ENCODE results near the gene KHK. TPM values are rescaled to one million over a fixed set of nuclear protein-coding genes. Genes with fewer than 3 reads are reported as not detected.

Gene KHK
- total and polyA plus RNA-seq, 2 of the 8 experiments (the other 6 are each of a cell fraction or from before 2014, with no cell fraction given): 11.0 to 17.7 TPM

- TF ChIP-seq, protein P1, sequence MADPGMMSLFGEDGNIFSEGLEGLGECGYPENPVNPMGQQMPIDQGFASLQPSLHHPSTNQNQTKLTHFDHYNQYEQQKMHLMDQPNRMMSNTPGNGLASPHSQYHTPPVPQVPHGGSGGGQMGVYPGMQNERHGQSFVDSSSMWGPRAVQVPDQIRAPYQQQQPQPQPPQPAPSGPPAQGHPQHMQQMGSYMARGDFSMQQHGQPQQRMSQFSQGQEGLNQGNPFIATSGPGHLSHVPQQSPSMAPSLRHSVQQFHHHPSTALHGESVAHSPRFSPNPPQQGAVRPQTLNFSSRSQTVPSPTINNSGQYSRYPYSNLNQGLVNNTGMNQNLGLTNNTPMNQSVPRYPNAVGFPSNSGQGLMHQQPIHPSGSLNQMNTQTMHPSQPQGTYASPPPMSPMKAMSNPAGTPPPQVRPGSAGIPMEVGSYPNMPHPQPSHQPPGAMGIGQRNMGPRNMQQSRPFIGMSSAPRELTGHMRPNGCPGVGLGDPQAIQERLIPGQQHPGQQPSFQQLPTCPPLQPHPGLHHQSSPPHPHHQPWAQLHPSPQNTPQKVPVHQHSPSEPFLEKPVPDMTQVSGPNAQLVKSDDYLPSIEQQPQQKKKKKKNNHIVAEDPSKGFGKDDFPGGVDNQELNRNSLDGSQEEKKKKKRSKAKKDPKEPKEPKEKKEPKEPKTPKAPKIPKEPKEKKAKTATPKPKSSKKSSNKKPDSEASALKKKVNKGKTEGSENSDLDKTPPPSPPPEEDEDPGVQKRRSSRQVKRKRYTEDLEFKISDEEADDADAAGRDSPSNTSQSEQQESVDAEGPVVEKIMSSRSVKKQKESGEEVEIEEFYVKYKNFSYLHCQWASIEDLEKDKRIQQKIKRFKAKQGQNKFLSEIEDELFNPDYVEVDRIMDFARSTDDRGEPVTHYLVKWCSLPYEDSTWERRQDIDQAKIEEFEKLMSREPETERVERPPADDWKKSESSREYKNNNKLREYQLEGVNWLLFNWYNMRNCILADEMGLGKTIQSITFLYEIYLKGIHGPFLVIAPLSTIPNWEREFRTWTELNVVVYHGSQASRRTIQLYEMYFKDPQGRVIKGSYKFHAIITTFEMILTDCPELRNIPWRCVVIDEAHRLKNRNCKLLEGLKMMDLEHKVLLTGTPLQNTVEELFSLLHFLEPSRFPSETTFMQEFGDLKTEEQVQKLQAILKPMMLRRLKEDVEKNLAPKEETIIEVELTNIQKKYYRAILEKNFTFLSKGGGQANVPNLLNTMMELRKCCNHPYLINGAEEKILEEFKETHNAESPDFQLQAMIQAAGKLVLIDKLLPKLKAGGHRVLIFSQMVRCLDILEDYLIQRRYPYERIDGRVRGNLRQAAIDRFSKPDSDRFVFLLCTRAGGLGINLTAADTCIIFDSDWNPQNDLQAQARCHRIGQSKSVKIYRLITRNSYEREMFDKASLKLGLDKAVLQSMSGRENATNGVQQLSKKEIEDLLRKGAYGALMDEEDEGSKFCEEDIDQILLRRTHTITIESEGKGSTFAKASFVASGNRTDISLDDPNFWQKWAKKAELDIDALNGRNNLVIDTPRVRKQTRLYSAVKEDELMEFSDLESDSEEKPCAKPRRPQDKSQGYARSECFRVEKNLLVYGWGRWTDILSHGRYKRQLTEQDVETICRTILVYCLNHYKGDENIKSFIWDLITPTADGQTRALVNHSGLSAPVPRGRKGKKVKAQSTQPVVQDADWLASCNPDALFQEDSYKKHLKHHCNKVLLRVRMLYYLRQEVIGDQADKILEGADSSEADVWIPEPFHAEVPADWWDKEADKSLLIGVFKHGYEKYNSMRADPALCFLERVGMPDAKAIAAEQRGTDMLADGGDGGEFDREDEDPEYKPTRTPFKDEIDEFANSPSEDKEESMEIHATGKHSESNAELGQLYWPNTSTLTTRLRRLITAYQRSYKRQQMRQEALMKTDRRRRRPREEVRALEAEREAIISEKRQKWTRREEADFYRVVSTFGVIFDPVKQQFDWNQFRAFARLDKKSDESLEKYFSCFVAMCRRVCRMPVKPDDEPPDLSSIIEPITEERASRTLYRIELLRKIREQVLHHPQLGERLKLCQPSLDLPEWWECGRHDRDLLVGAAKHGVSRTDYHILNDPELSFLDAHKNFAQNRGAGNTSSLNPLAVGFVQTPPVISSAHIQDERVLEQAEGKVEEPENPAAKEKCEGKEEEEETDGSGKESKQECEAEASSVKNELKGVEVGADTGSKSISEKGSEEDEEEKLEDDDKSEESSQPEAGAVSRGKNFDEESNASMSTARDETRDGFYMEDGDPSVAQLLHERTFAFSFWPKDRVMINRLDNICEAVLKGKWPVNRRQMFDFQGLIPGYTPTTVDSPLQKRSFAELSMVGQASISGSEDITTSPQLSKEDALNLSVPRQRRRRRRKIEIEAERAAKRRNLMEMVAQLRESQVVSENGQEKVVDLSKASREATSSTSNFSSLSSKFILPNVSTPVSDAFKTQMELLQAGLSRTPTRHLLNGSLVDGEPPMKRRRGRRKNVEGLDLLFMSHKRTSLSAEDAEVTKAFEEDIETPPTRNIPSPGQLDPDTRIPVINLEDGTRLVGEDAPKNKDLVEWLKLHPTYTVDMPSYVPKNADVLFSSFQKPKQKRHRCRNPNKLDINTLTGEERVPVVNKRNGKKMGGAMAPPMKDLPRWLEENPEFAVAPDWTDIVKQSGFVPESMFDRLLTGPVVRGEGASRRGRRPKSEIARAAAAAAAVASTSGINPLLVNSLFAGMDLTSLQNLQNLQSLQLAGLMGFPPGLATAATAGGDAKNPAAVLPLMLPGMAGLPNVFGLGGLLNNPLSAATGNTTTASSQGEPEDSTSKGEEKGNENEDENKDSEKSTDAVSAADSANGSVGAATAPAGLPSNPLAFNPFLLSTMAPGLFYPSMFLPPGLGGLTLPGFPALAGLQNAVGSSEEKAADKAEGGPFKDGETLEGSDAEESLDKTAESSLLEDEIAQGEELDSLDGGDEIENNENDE (IDR thresholded peaks at IDR 0.05; ENCODE audit: insufficient replicate concordance, low read length): no peak
- peak; percentile 93 for TF ChIP-seq KDM4A (IDR thresholded peaks at IDR 0.05; ENCODE audit: low read depth, low read length, severe bottlenecking)
- TF ChIP-seq KDM5A (IDR thresholded peaks at IDR 0.05; ENCODE audit: low read length): 0 out of 2 replicates have a peak, but pooled peaks have one; percentile 7
- no peak for TF ChIP-seq JUND (IDR thresholded peaks at IDR 0.05; ENCODE audit: low read length)
- TF ChIP-seq NRF1 (IDR thresholded peaks at IDR 0.05; ENCODE audit: low read depth, low read length): peak; percentile 100
- no peak for TF ChIP-seq JUN (IDR thresholded peaks at IDR 0.05; ENCODE audit: low read depth, low read length)
- TF ChIP-seq TAF1 (IDR thresholded peaks at IDR 0.05; ENCODE audit: low read depth, low read length): no peak; the same call in 1 of the 2 replicates
- no peak for TF ChIP-seq CBX5 (IDR thresholded peaks at IDR 0.05; ENCODE audit: low read depth, low read length)
- TF ChIP-seq MAX (IDR thresholded peaks at IDR 0.05): 0 out of 2 replicates have a peak, but pooled peaks have one; percentile 14
- no peak for TF ChIP-seq CEBPB (IDR thresholded peaks at IDR 0.05; ENCODE audit: low read depth, low read length)
Measured at GRCh38 chr2:27133905-27134780, 47.6 kb downstream of the KHK start, which contains the start of gene PREB (continued).
